MM.1S (cell line): ENCODE results near the gene MS4A10.

ENCODE experiments used
- DNase-seq: peaks from one replicate; pipeline ENCODE4 v3.0.0-alpha.2; 2015
- H2AFZ ChIP-seq: fragments of 300-600 bp; sonication (generic); 2 replicates; pipeline ENCODE4 v1.6.0; 2016; ENCODE audit warnings: antibody characterized with exemption, low read length
- H3F3A ChIP-seq: fragments of 300-600 bp; sonication (generic); 2 replicates; pipeline ENCODE4 v1.6.1; 2016; ENCODE audit warnings: mild to moderate bottlenecking, antibody characterized with exemption, low read length, moderate library complexity, mixed read lengths; ENCODE audit not compliant: insufficient read depth
- H3K27ac ChIP-seq: fragments of 300-600 bp; sonication (generic); 2 replicates; pipeline ENCODE4 v1.5.1; 2016; ENCODE audit warnings: mild to moderate bottlenecking, low read length
- H3K27me3 ChIP-seq: fragments of 300-600 bp; sonication (generic); replicated peaks from 2 replicates; pipeline ENCODE4 v1.6.0; 2016; ENCODE audit warnings: low read length; ENCODE audit not compliant: insufficient read depth
- H3K36me3 ChIP-seq: fragments of 300-600 bp; sonication (generic); replicated peaks from 2 replicates; pipeline ENCODE4 v1.6.1; 2016; ENCODE audit warnings: mild to moderate bottlenecking, low read length, mixed read lengths; ENCODE audit not compliant: insufficient read depth
- H3K4me1 ChIP-seq: fragments of 300-600 bp; sonication (generic); 2 replicates; pipeline ENCODE4 v1.6.1; 2016; ENCODE audit warnings: low read length, mixed read lengths
- H3K4me2 ChIP-seq: fragments of 300-600 bp; sonication (generic); 2 replicates; pipeline ENCODE4 v1.6.0; 2016; ENCODE audit warnings: low read depth, low read length
- H3K4me3 ChIP-seq: fragments of 300-600 bp; sonication (generic); 2 replicates; pipeline ENCODE4 v1.5.1; 2016; ENCODE audit warnings: low read length, mixed read lengths
- H3K79me2 ChIP-seq: fragments of 300-600 bp; sonication (generic); 2 replicates; pipeline ENCODE4 v1.6.1; 2016; ENCODE audit warnings: mixed run types, low read length, mixed read lengths
- H3K9ac ChIP-seq: fragments of 300-600 bp; sonication (generic); 2 replicates; pipeline ENCODE4 v1.6.1; 2016; ENCODE audit warnings: low read length, mixed read lengths
- H3K9me2 ChIP-seq: fragments of 300-600 bp; sonication (generic); replicated peaks from 2 replicates; pipeline ENCODE4 v1.6.1; 2016; ENCODE audit warnings: mild to moderate bottlenecking, low read length, mixed read lengths; ENCODE audit not compliant: insufficient read depth
- H3K9me3 ChIP-seq: fragments of 300-600 bp; sonication (generic); replicated peaks from 2 replicates; pipeline ENCODE4 v1.6.1; 2016; ENCODE audit warnings: mild to moderate bottlenecking, low read length, mixed read lengths; ENCODE audit not compliant: insufficient read depth
- H4K20me1 ChIP-seq: fragments of 300-600 bp; sonication (generic); 2 replicates; pipeline ENCODE4 v1.6.1; 2016; ENCODE audit warnings: mild to moderate bottlenecking, low read length, moderate library complexity, mixed read lengths; ENCODE audit not compliant: insufficient read depth
- CTCF ChIP-seq: fragments of 300-600 bp; sonication (generic); IDR thresholded peaks from 2 replicates; pipeline ENCODE4 v1.5.1; 2016; ENCODE audit warnings: antibody characterized with exemption, low read length, mixed read lengths
- EZH2 ChIP-seq: fragments of 300-600 bp; sonication (generic); optimal IDR thresholded peaks from 2 replicates; pipeline ENCODE3; 2017; ENCODE audit warnings: low read depth, mild to moderate bottlenecking, antibody characterized with exemption, low read length, mixed read lengths
- EZH2phosphoT487 ChIP-seq: fragments of 300-600 bp; sonication (generic); IDR thresholded peaks from 2 replicates; pipeline ENCODE4 v1.6.1; 2018; ENCODE audit warnings: antibody characterized with exemption, low read length

MS4A10 gene

GRCh38 chr11:60774726-60775125, 10.4 kb upstream of the MS4A10 start:
- no peak overlapping the region for H3K4me3 ChIP-seq
- H2AFZ ChIP-seq: no peak overlapping the region
- H3K27me3 ChIP-seq: no peaks in the 10 kb centered on the region
- no peaks in the 10 kb centered on the region for H3K36me3 ChIP-seq
- H3F3A ChIP-seq: no peaks in the 10 kb centered on the region
- no peaks in the 10 kb centered on the region for H3K9me3 ChIP-seq
- H3K4me2 ChIP-seq: no peak overlapping the region
- H4K20me1 ChIP-seq: no peaks in the 10 kb centered on the region
- DNase-seq: no peak
- peaks cover 6% of the 10 kb centered on the region; the same call in 1 of the 2 replicates for H3K4me1 ChIP-seq
- TF ChIP-seq EZH2phosphoT487 (no peak), EZH2 (no peak), CTCF (no peak)
- H3K9me2 ChIP-seq: no peaks in the 10 kb centered on the region
- no peaks in the 10 kb centered on the region for H3K79me2 ChIP-seq
- no peak overlapping the region for H3K27ac ChIP-seq
- H3K9ac ChIP-seq: no peak overlapping the region

GRCh38 chr11:60775420-60775961, 9.6 kb upstream of the MS4A10 start:
- Histone ChIP-seq H3K27ac (no peak overlapping the region), H3K4me2 (peak overlapping the region; percentile 27; the same call in 1 of the 2 replicates), H2AFZ (peak overlapping the region; percentile 68), H3K9ac (no peak overlapping the region), H3K4me1 (peaks cover 6% of the 10 kb centered on the region; the same call in 1 of the 2 replicates), H3K4me3 (no peak overlapping the region), H3K9me3 (no peaks in the 10 kb centered on the region), H3F3A (no peaks in the 10 kb centered on the region), H3K9me2 (no peaks in the 10 kb centered on the region), H4K20me1 (no peaks in the 10 kb centered on the region), H3K79me2 (no peaks in the 10 kb centered on the region), H3K27me3 (no peaks in the 10 kb centered on the region), H3K36me3 (no peaks in the 10 kb centered on the region)
- peak; percentile 93 for DNase-seq
- TF ChIP-seq CTCF (peak; percentile 93), EZH2 (no peak), EZH2phosphoT487 (no peak)

GRCh38 chr11:60776167-60776566, 9.0 kb upstream of the MS4A10 start:
- Histone ChIP-seq H3K9me3 (no peaks in the 10 kb centered on the region), H3K9ac (no peak overlapping the region), H2AFZ (peak overlapping the region; percentile 68), H3K79me2 (no peaks in the 10 kb centered on the region), H3K9me2 (no peaks in the 10 kb centered on the region), H3K4me2 (no peak overlapping the region), H3F3A (no peaks in the 10 kb centered on the region), H3K27me3 (no peaks in the 10 kb centered on the region), H4K20me1 (no peaks in the 10 kb centered on the region), H3K36me3 (no peaks in the 10 kb centered on the region), H3K4me3 (no peak overlapping the region), H3K27ac (no peak overlapping the region), H3K4me1 (peaks cover 6% of the 10 kb centered on the region; the same call in 1 of the 2 replicates)
- no peak for DNase-seq
- TF ChIP-seq CTCF (no peak), EZH2 (no peak), EZH2phosphoT487 (no peak)
